T-cell (primary cell): ENCODE results near the gene C22orf39. TPM values are rescaled to one million over a fixed set of nuclear protein-coding genes. Genes with fewer than 3 reads are reported as not detected.

Experiments used
- ATAC-seq, 4 experiments: fragments of 200-7000 bp in 3 of 4; fragments of 150-1000 bp in 1 of 4; cut with Tn5 transposase; replicated peaks in 1 of 4; 1 replicate in 3 of 4; 2 replicates in 1 of 4; pipeline ENCODE4 v1.10.0; 2021; ENCODE audit warnings: moderate library complexity in 3 of 4, mild to moderate bottlenecking in 2 of 4, moderate number of reproducible peaks in 1 of 4
- CTCF ChIA-PET, 2 donors: fragments of 300-600 bp; sonication (Branson Sonifier 250); formaldehyde crosslinking; loops; one replicate each; lab custom pipeline; 2022; ENCODE audit warnings: antibody characterized with exemption in 2 of 2; lab: Charles Lee
- POLR2A ChIA-PET, 2 donors: fragments of 300-600 bp; sonication (Branson Sonifier 250); formaldehyde crosslinking; loops; one replicate each; lab custom pipeline; 2022; ENCODE audit warnings: antibody characterized with exemption in 2 of 2; lab: Charles Lee
- DNase-seq, 35 experiments: peaks; one replicate each; pipeline versions ENCODE4 v3.0.0 to v3.0.0-alpha.2; 2013 to 2023
- H3K27ac ChIP-seq: one replicate; pipeline ENCODE4 v1.5.1; 2013; ENCODE audit warnings: low read length
- H3K27me3 ChIP-seq, 2 experiments: replicated peaks in 1 of 2; 1 replicate in 1 of 2; 2 replicates in 1 of 2; pipeline versions ENCODE4 v1.6.1 to v1.7.0; 2013; ENCODE audit warnings: low read length in 1 of 2, mixed read lengths in 1 of 2; ENCODE audit not compliant: control insufficient read depth in 2 of 2, insufficient read depth in 2 of 2; ENCODE audit errors: extremely low read depth in 1 of 2
- H3K36me3 ChIP-seq, 2 donors: 1 replicate in 1 of 2; 2 replicates in 1 of 2; pipeline versions ENCODE4 v1.6.1 to v1.7.0; 2013; ENCODE audit warnings: low read length in 1 of 2; ENCODE audit not compliant: control insufficient read depth in 2 of 2, insufficient read depth in 1 of 2; ENCODE audit errors: extremely low read depth in 1 of 2
- H3K4me1 ChIP-seq, 2 experiments: 1 replicate in 1 of 2; 2 replicates in 1 of 2; pipeline versions ENCODE4 v1.6.1 to v1.7.0; 2013; ENCODE audit warnings: low read length in 2 of 2, mixed read lengths in 1 of 2; ENCODE audit not compliant: insufficient read depth in 2 of 2, control insufficient read depth in 1 of 2; ENCODE audit errors: extremely low read depth in 1 of 2
- H3K4me3 ChIP-seq, 2 donors: 1 replicate in 1 of 2; 2 replicates in 1 of 2; pipeline versions ENCODE4 v1.5.1 to v1.7.0; 2013; ENCODE audit warnings: mild to moderate bottlenecking in 2 of 2, low read length in 1 of 2, moderate library complexity in 1 of 2; ENCODE audit not compliant: control insufficient read depth in 1 of 2; ENCODE audit errors: extremely low read depth in 1 of 2
- H3K9me3 ChIP-seq: 2 replicates; pipeline ENCODE4 v1.7.0; 2013
- H3K27ac Mint-ChIP-seq, 2 donors: one replicate each; pipeline ENCODE4 v1.8.0; 2020 to 2021; ENCODE audit warnings: mild to moderate bottlenecking in 2 of 2, mixed read lengths in 2 of 2
- H3K27me3 Mint-ChIP-seq, 2 donors: one replicate each; pipeline ENCODE4 v1.8.0; 2021 to 2022; ENCODE audit warnings: mixed read lengths in 2 of 2
- H3K36me3 Mint-ChIP-seq: one replicate; pipeline ENCODE4 v1.8.0; 2021; ENCODE audit warnings: mixed read lengths
- H3K4me1 Mint-ChIP-seq, 3 donors: one replicate each; pipeline ENCODE4 v1.8.0; 2020 to 2022; ENCODE audit warnings: mixed read lengths in 3 of 3, mild to moderate bottlenecking in 1 of 3
- H3K4me3 Mint-ChIP-seq, 3 donors: one replicate each; pipeline ENCODE4 v1.8.0; 2020 to 2022; ENCODE audit warnings: mild to moderate bottlenecking in 3 of 3, mixed read lengths in 3 of 3, moderate library complexity in 3 of 3
- H3K9me3 Mint-ChIP-seq, 3 donors: one replicate each; pipeline ENCODE4 v1.8.0; 2020 to 2022; ENCODE audit warnings: mixed read lengths in 3 of 3
- WGBS: methylation state at CpG from one replicate; pipeline ENCODE4 v1.1.5; 2013; ENCODE audit warnings: missing lambda C conversion rate; ENCODE audit not compliant: insufficient coverage; 5-methylcytosine and 5-hydroxymethylcytosine counted together
- total RNA-seq, 35 experiments: library from RNA in 6 of 35; stranded (reverse) in 6 of 35; fragments of 120-200 nt in 1 of 35; gene quantifications; one replicate each; pipeline versions ENCODE4 v1.2.1 to v1.2.4 and lab custom pipeline; 2013 to 2026

The C22orf39 gene
- total RNA-seq, 5 donors from 2014 or later (not counting 1 experiment from before 2014, with no cell fraction given): 34.5 to 41.3 (median 40.9) TPM

GRCh38 chr22:19483481-19484244 is 36.2 kb upstream of the C22orf39 start:
- Histone ChIP-seq H3K4me3 (no peak overlapping the region), H3K9me3 (no peaks in the 10 kb centered on the region), H3K36me3 (no peaks in the 10 kb centered on the region), H3K27me3 (no peaks in the 10 kb centered on the region), H3K27ac (no peak overlapping the region), H3K4me1 (peaks cover 0 to 6% of the 10 kb centered on the region in 2 experiments)
- no peaks in the 10 kb centered on the region for H3K27me3 Mint-ChIP-seq
- peaks cover 6 to 7% (median 6%) of the 10 kb centered on the region in 3 donors for H3K4me1 Mint-ChIP-seq
- no peak overlapping the region for H3K27ac Mint-ChIP-seq
- H3K9me3 Mint-ChIP-seq: no peaks in the 10 kb centered on the region
- CTCF ChIA-PET: no interaction called here
- no peaks in the 10 kb centered on the region for H3K36me3 Mint-ChIP-seq
- ATAC-seq: no peak
- WGBS: 92% methylated on average over 4 of the region's 8 CpGs
- H3K4me3 Mint-ChIP-seq: no peak overlapping the region
- DNase-seq: no peak
- POLR2A ChIA-PET: no interaction called here

GRCh38 chr22:19482297-19482696 is 34.8 kb upstream of the C22orf39 start:
- Mint-ChIP-seq H3K4me1 (peaks cover 16 to 18% (median 17%) of the 10 kb centered on the region in 3 donors), H3K4me3 (no peak overlapping the region)

GRCh38 chr22:19480789-19481188 is 33.3 kb upstream of the C22orf39 start:
- WGBS: 84% methylated on average over 4 of the region's 10 CpGs

More at GRCh38 chr22:19482297-19482696, 34.8 kb upstream of the C22orf39 start:
- Histone ChIP-seq H3K27ac (no peak overlapping the region), H3K27me3 (no peaks in the 10 kb centered on the region), H3K9me3 (no peaks in the 10 kb centered on the region), H3K4me3 (no peak overlapping the region), H3K4me1 (peaks cover 9 to 10% of the 10 kb centered on the region in 2 experiments), H3K36me3 (no peaks in the 10 kb centered on the region)
- Mint-ChIP-seq H3K9me3 (no peaks in the 10 kb centered on the region), H3K36me3 (no peaks in the 10 kb centered on the region), H3K27me3 (no peaks in the 10 kb centered on the region), H3K27ac (no peak overlapping the region)
- DNase-seq (no peak), ATAC-seq (no peak)
- POLR2A ChIA-PET: no interaction called here
- CTCF ChIA-PET: no interaction called here
- WGBS: 96% methylated on average over 6 of the region's 9 CpGs

GRCh38 chr22:19480173-19480568 is 32.7 kb upstream of the C22orf39 start:
- peaks cover 6 to 10% of the 10 kb centered on the region in 2 donors for H3K36me3 ChIP-seq
- H3K27ac ChIP-seq: peak overlapping the region; percentile 97
- WGBS: under 1% methylated on average over 14 of the region's 15 CpGs
- ChIA-PET POLR2A (interaction anchor here in 1 of 2 donors (0.6 to 0.7 kb wide), 2 partner anchors 382 to 1483 kb away, joined by 3 to 5 read pairs; no protein-coding TSS in a partner anchor), CTCF (interaction anchor here in 1 of 2 donors (0.9 to 1.1 kb wide), 3 partner anchors 28 to 336 kb away, joined by 3 to 7 read pairs (median 6); partner anchors contain the start of gene ESS2)
- H3K4me3 ChIP-seq: peak overlapping the region; percentile 71 to 86
- Mint-ChIP-seq H3K27me3 (no peaks in the 10 kb centered on the region), H3K4me3 (peak overlapping the region; percentile 84 to 93 (median 93)), H3K9me3 (no peaks in the 10 kb centered on the region), H3K27ac (no peak overlapping the region), H3K4me1 (peaks cover 32 to 34% (median 32%) of the 10 kb centered on the region in 3 donors), H3K36me3 (peaks cover 6% of the 10 kb centered on the region)
- no peak for ATAC-seq
- peaks cover 10 to 11% of the 10 kb centered on the region in 2 experiments for H3K4me1 ChIP-seq
- no peaks in the 10 kb centered on the region for H3K9me3 ChIP-seq
- no peaks in the 10 kb centered on the region for H3K27me3 ChIP-seq
- DNase-seq: peak in 2 of 35 experiments; percentile 6 to 7

More at GRCh38 chr22:19480789-19481188, 33.3 kb upstream of the C22orf39 start:
- Histone ChIP-seq H3K27me3 (no peaks in the 10 kb centered on the region), H3K4me1 (peaks cover 10 to 11% of the 10 kb centered on the region in 2 experiments), H3K4me3 (no peak overlapping the region), H3K27ac (no peak overlapping the region), H3K9me3 (no peaks in the 10 kb centered on the region), H3K36me3 (peaks cover 3 to 5% of the 10 kb centered on the region in 2 donors)
- H3K36me3 Mint-ChIP-seq: peaks cover 3% of the 10 kb centered on the region
- H3K27me3 Mint-ChIP-seq: no peaks in the 10 kb centered on the region
- no peaks in the 10 kb centered on the region for H3K9me3 Mint-ChIP-seq
- no peak overlapping the region for H3K27ac Mint-ChIP-seq
- ChIA-PET POLR2A (no interaction called here), CTCF (no interaction called here)
- DNase-seq: no peak
- peak overlapping the region; percentile 84 to 93 (median 93) for H3K4me3 Mint-ChIP-seq
- H3K4me1 Mint-ChIP-seq: peaks cover 26 to 28% (median 27%) of the 10 kb centered on the region in 3 donors
- no peak for ATAC-seq

- under 1% methylated on average over 41 of the region's 50 CpGs for WGBS
Measured at GRCh38 chr22:19479355-19480172, 32.1 kb upstream of the C22orf39 start, which contains the start of gene CDC45. Gene CDC45 (plus strand): TSS chr22:19479920. CDS start chr22:19479969, 49 bp downstream.

More at GRCh38 chr22:19479355-19480172, 32.1 kb upstream of the C22orf39 start, which contains the start of gene CDC45:
- ChIA-PET CTCF (interaction anchor here (0.6 to 2.2 kb wide), 6 partner anchors 19 to 456 kb away, joined by 3 to 7 read pairs (median 6); partner anchors contain the start of gene ESS2 (in 1 of the 2)), POLR2A (interaction anchor here in 1 of 2 donors (0.6 to 0.7 kb wide), 2 partner anchors 381 to 1483 kb away, joined by 3 to 5 read pairs; no protein-coding TSS in a partner anchor)
- Histone ChIP-seq H3K9me3 (no peaks in the 10 kb centered on the region), H3K4me3 (peak within 1 kb of the TSS; percentile 71 to 86), H3K36me3 (peaks cover 11 to 14% of the 10 kb centered on the region in 2 donors), H3K27ac (peak within 1 kb of the TSS; percentile 97), H3K4me1 (peaks cover 11 to 12% of the 10 kb centered on the region in 2 experiments), H3K27me3 (no peaks in the 10 kb centered on the region)
- H3K9me3 Mint-ChIP-seq: no peaks in the 10 kb centered on the region
- no peaks in the 10 kb centered on the region for H3K27me3 Mint-ChIP-seq
- peaks cover 33 to 36% (median 33%) of the 10 kb centered on the region in 3 donors for H3K4me1 Mint-ChIP-seq
- H3K36me3 Mint-ChIP-seq: peaks cover 7% of the 10 kb centered on the region
- ATAC-seq (peak; percentile 90 to 93 (median 92)), DNase-seq (peak; percentile 86 to 97 (median 92))
- peak within 1 kb of the TSS; percentile 84 to 93 (median 93) for H3K4me3 Mint-ChIP-seq
- H3K27ac Mint-ChIP-seq: peak within 1 kb of the TSS; percentile 100
